ENCODE results near the gene CDC14B.

CDC14B gene

DNA sequence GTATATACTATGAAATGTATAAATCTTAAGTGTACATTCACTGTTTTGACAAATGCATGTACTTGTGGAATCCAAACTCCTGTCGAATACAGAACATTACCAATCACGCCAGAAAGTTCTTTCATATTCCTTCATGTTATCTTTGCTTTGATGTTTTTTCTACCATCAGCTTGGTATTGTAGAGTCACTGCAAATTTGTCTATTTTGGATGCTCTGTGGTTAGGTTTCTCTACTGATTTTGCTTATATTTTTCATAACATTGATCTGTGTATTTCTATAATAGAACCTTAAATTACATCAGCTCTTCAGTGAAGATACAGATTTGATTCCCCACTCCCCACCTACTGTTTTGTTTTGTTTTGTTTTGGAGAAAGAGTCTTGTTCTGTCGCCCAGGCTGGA, 138.9 kb downstream of the CDC14B start:
- no peak for DNase-seq

DNA sequence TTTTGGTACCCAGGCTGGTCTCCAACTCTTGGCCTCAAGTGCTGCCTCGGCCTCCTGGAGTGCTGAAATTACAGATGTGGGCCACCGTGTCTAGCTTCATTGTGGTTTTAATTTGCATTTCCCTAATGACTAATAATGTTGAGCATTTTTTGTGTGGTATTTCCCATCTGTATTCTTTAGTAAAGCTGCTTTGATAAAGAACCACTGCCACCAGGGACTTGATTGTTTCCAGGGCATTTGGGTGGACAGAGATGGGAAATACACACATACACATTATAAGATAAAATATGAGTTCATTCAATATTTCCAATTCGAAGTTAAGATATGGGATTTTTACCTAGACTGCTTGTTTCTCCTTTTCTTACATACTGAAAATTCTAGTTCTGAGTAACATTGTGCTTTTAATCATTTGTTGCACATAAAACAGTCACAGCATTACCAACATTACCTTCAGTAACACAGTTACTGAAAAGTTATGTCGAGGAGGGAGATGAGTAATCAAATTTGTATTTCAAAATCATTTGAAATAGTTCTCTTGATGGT, 140.7 kb downstream of the CDC14B start:
- no peak for DNase-seq

DNA sequence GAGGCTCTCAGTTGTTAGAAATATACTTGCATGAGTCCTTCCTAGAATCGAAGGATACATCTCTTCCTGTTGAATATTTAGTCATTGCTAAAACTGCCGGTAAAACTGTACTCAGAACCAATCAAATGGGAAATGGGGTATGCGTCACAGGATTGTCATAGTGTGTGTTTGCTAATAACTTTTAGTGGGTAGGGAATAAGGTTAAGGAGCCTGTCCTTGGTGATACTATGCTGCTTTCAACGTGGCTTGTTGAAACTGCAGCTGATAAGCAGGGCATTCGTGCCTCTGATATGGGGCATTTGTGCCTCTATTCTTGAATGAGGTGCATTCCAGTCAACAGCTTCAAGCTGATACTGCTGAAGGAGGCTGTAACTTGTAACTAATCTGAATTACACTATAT, 143.1 kb downstream of the CDC14B start:
- DNase-seq, result no peak

DNA sequence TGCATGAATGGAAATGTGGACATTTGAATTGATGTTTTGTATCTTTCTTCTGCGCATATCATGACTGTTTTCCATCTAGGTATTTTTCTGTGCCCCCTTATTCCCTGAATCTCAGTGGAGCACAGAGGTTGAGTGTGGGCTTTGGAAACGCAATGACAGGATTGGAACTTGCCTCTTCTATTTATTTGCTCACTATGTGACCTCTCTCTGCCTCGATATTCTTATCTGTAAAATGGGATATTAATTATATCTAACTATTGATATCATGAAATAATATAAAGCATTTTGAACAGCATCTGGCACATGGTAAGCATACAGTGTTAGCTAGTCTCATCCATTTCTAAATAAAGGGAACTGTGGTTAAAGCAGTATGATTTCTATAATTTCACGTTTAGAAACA, 143.6 kb downstream of the CDC14B start:
- no peak for DNase-seq

DNA sequence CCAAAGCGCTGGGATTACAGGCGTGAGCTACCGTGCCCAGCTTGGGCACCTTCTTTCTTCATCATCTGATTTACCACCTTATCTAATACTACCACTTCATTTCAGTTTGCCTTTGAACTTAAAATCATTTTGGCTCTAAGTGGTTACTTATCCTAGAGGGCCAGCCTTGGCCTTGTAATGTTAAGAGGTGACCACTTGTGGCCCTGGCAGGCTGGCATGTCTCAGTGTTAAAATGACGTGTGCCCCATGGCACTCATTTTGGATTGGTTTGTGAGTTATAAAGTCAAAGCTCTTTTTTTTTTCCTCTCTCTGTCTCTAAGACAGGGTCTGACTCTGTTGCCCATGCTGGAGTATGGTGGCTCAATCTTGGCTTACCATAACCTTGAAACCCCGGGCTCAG, 151.9 kb downstream of the CDC14B start:
- no peak for DNase-seq

DNA sequence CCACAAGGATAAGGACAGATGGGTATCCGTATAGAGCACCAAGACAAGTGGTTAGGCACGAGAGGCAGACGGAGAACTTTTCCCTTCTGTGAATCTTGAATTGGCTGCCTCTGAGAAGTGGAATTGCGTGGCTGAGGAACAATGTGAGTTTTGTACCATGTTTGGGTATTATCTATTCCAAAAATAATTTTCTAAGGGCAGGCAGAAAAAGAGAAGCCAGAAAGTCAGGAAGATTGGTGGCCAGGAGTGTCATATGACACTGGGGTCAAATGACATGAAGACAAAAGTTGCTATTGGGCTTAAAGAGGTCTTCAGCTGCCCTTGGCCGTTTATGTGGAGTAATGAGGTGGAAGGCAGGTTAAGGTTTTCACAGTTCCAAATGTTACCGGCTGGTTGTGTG, 155.2 kb downstream of the CDC14B start:
- no peak for DNase-seq

DNA sequence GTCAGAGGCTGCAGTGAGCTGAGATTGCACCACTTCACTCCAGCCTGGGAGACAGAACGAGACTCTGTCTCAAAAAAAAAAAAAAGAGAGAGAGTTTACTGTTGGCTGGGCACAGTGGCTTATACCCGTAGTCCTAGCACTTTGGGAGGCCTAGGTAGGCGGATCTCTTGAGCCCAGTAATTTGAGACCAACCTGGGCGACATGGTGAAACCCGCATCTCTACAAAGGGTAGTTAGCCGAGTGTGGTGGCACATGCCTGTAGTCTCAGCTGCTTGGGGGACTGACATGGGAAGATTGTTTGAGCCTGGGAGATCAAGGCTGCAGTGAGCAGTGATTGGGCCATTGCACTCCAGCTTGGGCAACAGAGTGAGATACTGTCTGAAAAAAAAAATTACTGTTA, 157.1 kb downstream of the CDC14B start:
- no peak for DNase-seq

DNA sequence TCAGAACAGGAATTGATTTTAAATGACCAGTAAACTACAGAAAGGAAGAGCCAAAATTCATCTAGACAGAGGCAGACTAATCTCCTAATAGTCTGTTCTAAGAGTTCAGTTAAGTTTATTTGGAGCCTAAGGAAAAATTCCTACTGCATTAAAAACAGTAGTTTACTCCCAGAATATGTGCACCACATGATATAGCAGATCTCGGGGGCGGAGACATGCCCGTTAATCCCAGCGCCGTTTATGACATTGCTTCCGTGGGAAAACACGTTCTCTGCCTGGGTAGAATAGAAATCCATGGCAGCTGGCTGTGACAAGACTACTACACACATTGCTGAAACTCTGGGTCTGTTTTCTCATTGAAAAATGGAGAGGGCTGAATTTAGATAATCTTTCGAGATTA, 158.3 kb downstream of the CDC14B start:
- DNase-seq, result no peak

DNA sequence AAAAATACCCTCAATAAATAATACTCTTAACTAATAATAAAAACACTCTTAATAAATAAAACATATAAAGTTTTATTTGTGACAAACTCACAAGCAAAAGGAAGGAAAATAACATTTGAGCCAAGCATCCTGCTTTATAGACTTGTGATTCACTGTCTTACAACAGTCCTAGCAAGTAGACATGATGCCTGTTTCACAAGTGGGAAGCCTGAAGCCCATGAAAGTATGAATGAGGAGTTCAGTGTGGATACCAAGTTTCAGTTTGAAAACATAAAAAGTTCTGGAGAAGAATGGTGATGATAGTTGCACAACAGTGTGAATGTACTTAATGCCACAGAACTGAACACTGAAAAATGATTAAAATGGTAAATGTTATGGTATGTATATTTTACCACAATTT, 158.8 kb downstream of the CDC14B start:
- DNase-seq, result no peak

DNA sequence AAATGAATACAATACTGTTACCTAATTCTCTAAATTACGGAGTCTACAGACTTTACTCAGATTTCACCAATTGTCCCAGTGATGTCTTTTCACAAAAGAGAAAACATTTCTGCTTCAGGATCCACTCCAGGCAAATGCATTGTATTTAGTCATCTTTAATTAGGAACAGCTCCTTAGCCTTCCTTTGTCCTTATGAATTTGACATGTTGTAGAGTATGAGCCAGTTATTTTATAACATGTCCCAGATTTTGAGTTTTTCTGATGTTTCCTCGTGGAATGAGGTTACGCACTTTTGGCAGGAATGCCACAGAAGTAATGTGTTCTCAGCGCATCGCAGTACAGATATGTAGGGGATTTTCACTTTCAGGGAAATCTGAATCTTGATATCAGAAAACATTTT, 159.2 kb downstream of the CDC14B start:
- no peak for DNase-seq

DNA sequence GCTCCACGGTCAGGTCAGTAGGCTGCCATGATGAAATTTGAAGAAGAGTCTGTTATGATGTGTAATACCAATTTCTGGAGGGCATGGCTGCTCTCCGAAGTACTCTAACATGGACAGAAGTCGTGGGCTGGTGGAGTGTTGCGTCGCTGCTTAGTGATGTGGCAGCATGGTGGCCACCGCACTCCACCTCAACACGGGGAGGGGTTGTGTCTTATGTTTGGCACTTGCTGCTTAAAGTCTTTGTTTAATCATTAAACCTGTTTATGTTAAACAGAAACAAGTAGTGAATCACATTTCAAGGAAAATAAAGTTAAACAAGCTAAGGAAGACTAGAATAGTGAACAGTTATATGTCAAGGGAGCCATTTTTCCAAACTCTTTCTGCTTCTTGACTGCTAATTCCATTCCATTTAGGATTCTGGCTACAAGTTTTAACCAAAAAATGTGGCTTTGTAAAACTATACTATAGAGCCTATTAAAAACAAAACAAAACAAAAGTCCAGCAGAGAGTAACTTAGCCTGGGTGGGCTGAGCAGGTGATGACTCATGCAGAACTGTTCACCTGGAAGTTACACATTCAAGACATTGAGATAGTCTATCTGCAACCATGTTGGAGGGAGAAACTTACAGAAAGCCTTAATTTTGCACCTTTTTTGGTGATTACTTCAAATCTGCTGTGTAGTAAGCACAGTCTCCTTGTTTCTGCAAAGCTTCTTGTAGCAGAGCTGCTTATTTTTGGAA, 160.2 kb downstream of the CDC14B start:
- DNase-seq, result no peak

DNA sequence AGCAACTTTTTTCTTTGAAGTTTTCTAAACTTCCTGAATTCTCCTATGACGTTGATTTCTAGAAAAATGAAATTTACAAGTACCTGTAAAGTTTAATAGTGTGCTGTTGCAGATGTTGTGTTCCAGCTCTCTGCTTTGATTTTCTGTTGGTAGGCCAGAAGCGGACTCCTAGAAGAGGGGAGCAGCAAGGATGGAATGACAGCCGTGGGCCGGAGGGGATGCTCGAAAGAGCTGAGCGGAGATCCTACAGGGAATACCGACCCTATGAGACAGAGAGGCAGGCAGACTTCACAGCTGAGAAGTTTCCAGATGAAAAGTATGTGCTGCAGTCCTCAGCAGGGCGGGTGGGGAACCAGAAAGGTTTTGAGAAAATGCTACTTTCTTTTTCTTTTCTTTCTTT, 161.4 kb downstream of the CDC14B start:
- no peak for DNase-seq

DNA sequence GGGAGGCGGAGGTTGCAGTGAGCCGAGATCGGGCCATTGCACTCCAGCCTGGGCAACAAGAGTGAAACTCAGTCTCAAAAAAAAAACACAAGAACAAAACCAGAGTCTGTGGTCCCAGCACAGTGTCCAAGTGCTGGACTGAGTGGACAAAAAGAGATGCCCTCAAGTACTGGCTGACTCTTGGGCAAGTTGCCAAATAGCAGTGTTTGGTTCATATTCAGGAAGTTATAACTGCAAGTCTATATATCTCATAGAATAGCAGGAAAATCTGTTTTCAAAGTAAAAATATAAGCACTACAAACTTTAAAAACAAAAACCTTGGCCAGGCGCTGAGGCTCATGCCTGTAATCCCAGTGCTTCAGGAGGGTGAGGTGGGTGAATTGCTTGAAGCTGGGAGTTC, 162.4 kb downstream of the CDC14B start:
- no peak for DNase-seq

DNA sequence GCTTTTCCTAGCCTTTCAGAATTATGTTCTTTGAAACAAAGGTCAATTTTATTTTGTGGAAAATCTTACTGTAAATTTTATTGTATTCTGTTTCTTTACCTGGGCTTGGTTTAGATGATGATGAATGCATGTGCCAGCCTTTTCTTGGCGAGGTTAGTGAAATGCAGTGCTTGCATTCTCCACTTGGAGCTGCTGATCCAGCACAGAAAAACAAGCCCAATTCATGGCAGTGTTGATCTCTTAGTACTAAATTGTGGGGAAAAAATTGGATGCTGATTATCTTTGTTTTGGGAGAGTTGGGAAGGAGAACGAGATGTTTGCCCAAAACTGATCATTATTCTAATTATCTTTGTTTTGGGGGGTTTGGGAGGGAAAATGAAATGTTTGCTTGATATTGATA, 166.0 kb downstream of the CDC14B start:
- DNase-seq, result no peak

DNA sequence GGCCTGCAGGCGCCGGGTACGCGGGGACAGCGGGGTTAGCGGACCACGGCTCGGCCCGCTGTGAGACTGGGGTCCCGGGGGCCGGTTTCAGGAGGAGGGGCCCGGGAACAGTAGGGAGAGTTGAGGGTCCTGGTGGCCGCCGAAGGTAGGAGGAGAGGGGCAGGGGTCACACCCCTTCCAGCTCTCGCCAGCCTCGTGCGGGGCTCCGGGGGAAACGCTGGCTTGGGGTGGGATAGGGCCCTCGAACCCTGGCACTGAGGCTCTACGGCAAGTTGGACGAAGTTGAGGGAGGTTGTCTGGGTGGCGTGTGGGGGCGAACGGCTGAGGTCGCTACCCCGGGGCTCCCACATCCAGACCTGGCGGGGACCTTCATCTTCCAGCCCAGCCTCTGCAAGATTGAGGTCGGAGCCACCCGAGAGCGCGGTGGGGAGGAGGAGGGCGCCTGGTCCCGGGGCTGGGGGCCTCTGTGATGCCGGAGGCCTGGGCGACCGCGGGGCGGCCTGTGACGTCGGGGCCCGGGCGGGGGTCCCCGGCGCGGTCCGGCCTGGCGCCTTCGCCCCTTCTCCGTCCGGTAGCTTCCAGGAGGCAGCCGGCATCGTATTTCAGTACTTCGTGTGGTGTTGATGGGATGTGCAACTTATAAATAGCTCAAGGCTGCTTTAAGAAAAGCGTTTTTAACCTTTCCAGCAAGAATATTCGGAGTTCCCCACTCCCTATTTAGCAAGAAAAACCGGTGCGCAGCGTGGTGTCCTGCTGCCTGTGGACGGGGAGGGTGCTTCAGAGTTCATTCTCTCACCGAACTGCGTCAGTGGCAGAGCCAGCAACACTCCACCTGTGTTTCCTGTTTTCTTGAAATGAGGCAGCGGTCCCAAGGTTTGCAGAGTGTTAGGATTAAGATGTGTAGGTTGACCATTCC, 168.8 kb downstream of the CDC14B start:
- DNase-seq, result no peak

Data from NCI-H1930 (cell line).